K562 (cell line): Measurements from ENCODE around the gene BRD7. TPM values are rescaled to one million over a fixed set of nuclear protein-coding genes. Genes with fewer than 3 reads are reported as not detected.
A peak's percentile ranks its signal among the peaks of the same experiment; 100 is the strongest.

Source experiments
- ELF2 ChIP-seq: fragments of 250-450 bp; sonication (Bioruptor Pico); IDR thresholded peaks from 2 replicates; pipeline ENCODE4 v1.5.0; 2021; ENCODE audit warnings: mild to moderate bottlenecking
- EP300 ChIP-seq: IDR thresholded peaks from 2 replicates; pipeline ENCODE4 v1.6.1; 2012; ENCODE audit warnings: low read length, improper control_type of control experiment
- ESRRA ChIP-seq: fragments of 450-650 bp; IDR thresholded peaks from 2 replicates; pipeline ENCODE4 v1.6.1; 2014; ENCODE audit warnings: low read depth, mild to moderate bottlenecking, moderate library complexity, borderline replicate concordance
- HNRNPL ChIP-seq: fragments of 200-400 bp; formaldehyde crosslinking; IDR thresholded peaks from 2 replicates; pipeline ENCODE4 v1.6.1; 2017; ENCODE audit warnings: low read depth, mild to moderate bottlenecking, low read length
- HSF4 ChIP-seq: fragments of 250-450 bp; sonication (Bioruptor Pico); IDR thresholded peaks from 2 replicates; pipeline ENCODE4 v2.1.2; 2022; ENCODE audit warnings: mild to moderate bottlenecking, moderate library complexity, borderline replicate concordance
- KLF10 ChIP-seq: fragments of 250-450 bp; sonication (Bioruptor Pico); IDR thresholded peaks from 2 replicates; pipeline ENCODE4 v1.6.1; 2021; ENCODE audit warnings: matching md5 sums
- PTTG1 ChIP-seq: fragments of 450-650 bp; IDR thresholded peaks from 2 replicates; pipeline ENCODE4 v1.6.1; 2016; ENCODE audit warnings: low read depth, mild to moderate bottlenecking, missing genetic modification characterization, missing compliant biosample characterization
- RBM14 ChIP-seq: fragments of 200-400 bp; formaldehyde crosslinking; IDR thresholded peaks from 2 replicates; pipeline ENCODE4 v1.6.1; 2018; ENCODE audit warnings: low read depth, mild to moderate bottlenecking, low read length, moderate library complexity, borderline replicate concordance; ENCODE audit not compliant: insufficient read depth
- SAP30 ChIP-seq: fragments of 200-600 bp; sonication (generic); IDR thresholded peaks from 2 replicates; pipeline ENCODE4 v1.6.1; 2012; ENCODE audit warnings: borderline replicate concordance, low read depth, mild to moderate bottlenecking, moderate library complexity, low read length, control low read depth, inconsistent platforms; ENCODE audit not compliant: insufficient read depth, poor library complexity, severe bottlenecking
- SMARCB1 ChIP-seq: IDR thresholded peaks from 2 replicates; pipeline ENCODE4 v1.6.1; 2011; ENCODE audit warnings: improper control_type of control experiment, low read depth; ENCODE audit not compliant: insufficient read length
- TRIM24 ChIP-seq, 2 experiments: fragments of 450-650 bp; IDR thresholded peaks; 2 replicates each; pipeline ENCODE4 v1.6.1; 2016
- USF2 ChIP-seq: sonication (generic); formaldehyde crosslinking; IDR thresholded peaks from 2 replicates; pipeline ENCODE4 v1.5.0; 2020; ENCODE audit warnings: missing genetic modification reagents
- ZFP36 ChIP-seq: fragments of 150-350 bp; IDR thresholded peaks from 2 replicates; pipeline ENCODE4 v1.6.1; 2018; ENCODE audit warnings: low read length, low read depth; ENCODE audit not compliant: partially characterized antibody
- ZNF197 ChIP-seq: fragments of 200-800 bp; sonication (Bioruptor generic); IDR thresholded peaks from 2 replicates; pipeline ENCODE4 v1.6.1; 2016; ENCODE audit warnings: low read depth, missing genetic modification characterization, missing compliant biosample characterization
- ZSCAN32 ChIP-seq: fragments of 450-650 bp; formaldehyde crosslinking; IDR thresholded peaks from 2 replicates; pipeline ENCODE4 v1.4.0; 2020; ENCODE audit warnings: mild to moderate bottlenecking, moderate library complexity
- polyA plus RNA-seq, 8 experiments: library from polyadenylated mRNA; depleted of rRNA in 4 of 8; stranded (reverse) in 5 of 8; unstranded in 3 of 8; fragments of >200 nt; fragmentation: Nextera tagmentation in 2 of 8; fragmentation: Illumina TruSeq in 1 of 8; extraction: Ambion mirVana in 2 of 8; extraction: Trizol in 1 of 8; gene quantifications; 2 replicates each; pipeline versions ENCODE4 v1.2.1 to v1.2.3, GENCODE V29; 2011 to 2014; ENCODE audit warnings: inconsistent platforms in 1 of 8, missing spikeins in 1 of 8
- total RNA-seq, 7 experiments: library from RNA; depleted of rRNA in 6 of 7; stranded (reverse); fragments of >200 nt in 6 of 7; fragmentation: Illumina TruSeq in 2 of 7; extraction: Trizol in 2 of 7; gene quantifications; 2 replicates each; pipeline versions ENCODE4 v1.2.1 to v1.2.3, GENCODE V29; 2011 to 2021; ENCODE audit warnings: low replicate concordance in 1 of 7
- TF ChIP-seq, protein P1 (sequence below): fragments of 450-650 bp; IDR thresholded peaks from 2 replicates; pipeline ENCODE4 v1.6.1; 2017; ENCODE audit warnings: antibody characterized with exemption, mild to moderate bottlenecking

Gene BRD7
- total and polyA plus RNA-seq, 9 of the 15 experiments (the other 6 are each of a cell fraction or from before 2014, with no cell fraction given), result 20.6 to 101 (median 68.7) TPM

DNA sequence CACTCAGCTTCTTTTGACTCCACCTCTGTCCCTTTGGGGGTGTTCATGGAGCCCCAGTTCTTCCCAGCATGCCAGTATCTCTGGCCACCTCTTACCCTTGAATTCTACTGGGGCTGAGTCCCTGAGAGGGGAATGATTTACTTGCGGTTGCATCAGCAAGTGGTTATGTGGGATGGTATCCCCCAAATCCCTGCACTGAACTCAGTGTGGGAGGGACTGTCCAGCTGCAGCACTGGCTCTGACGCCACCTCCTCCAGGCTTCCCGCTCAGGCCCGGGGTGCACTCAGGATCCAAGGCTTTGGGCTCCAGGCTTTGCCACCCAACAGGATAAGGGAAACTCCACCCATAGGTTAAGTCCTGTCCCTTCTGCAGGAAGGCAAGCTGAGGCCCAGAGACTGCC is 21.1 kb upstream of the BRD7 start (continued):
- TF ChIP-seq SAP30, result no peak
- TF ChIP-seq, protein P1, sequence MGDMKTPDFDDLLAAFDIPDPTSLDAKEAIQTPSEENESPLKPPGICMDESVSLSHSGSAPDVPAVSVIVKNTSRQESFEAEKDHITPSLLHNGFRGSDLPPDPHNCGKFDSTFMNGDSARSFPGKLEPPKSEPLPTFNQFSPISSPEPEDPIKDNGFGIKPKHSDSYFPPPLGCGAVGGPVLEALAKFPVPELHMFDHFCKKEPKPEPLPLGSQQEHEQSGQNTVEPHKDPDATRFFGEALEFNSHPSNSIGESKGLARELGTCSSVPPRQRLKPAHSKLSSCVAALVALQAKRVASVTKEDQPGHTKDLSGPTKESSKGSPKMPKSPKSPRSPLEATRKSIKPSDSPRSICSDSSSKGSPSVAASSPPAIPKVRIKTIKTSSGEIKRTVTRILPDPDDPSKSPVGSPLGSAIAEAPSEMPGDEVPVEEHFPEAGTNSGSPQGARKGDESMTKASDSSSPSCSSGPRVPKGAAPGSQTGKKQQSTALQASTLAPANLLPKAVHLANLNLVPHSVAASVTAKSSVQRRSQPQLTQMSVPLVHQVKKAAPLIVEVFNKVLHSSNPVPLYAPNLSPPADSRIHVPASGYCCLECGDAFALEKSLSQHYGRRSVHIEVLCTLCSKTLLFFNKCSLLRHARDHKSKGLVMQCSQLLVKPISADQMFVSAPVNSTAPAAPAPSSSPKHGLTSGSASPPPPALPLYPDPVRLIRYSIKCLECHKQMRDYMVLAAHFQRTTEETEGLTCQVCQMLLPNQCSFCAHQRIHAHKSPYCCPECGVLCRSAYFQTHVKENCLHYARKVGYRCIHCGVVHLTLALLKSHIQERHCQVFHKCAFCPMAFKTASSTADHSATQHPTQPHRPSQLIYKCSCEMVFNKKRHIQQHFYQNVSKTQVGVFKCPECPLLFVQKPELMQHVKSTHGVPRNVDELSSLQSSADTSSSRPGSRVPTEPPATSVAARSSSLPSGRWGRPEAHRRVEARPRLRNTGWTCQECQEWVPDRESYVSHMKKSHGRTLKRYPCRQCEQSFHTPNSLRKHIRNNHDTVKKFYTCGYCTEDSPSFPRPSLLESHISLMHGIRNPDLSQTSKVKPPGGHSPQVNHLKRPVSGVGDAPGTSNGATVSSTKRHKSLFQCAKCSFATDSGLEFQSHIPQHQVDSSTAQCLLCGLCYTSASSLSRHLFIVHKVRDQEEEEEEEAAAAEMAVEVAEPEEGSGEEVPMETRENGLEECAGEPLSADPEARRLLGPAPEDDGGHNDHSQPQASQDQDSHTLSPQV, result no peak
- TF ChIP-seq HNRNPL, result no peak
- TF ChIP-seq RBM14, result no peak
- no peak for TF ChIP-seq ELF2
- TF ChIP-seq ZNF197 (CRISPR knock-in tag), result no peak
- no peak for TF ChIP-seq HSF4 (CRISPR knock-in tag)
- TF ChIP-seq ZFP36, result peak; percentile 91
- no peak for TF ChIP-seq PTTG1 (tag)
- TF ChIP-seq EP300, result peak; percentile 61; the same call in 1 of the 2 replicates
- no peak for TF ChIP-seq USF2
- TF ChIP-seq ZSCAN32 (CRISPR knock-in tag), result 0 out of 2 replicates have a peak, but pooled peaks have one; percentile 57
- peak; percentile 22; the same call in 1 of the 2 replicates for TF ChIP-seq ESRRA
- TF ChIP-seq KLF10 (CRISPR knock-in tag), result no peak
- no peak for TF ChIP-seq SMARCB1
- peak in 1 of 2 experiments; percentile 43; a peak in 2 of 4 replicates for TF ChIP-seq TRIM24 (IDR thresholded peaks at IDR 0.05)
